RWPE1 (cell line): Measurements from ENCODE around the gene APOB.

ENCODE experiments used
- CTCF ChIA-PET: fragments of 350-600 bp; sonication (Branson Sonifier 250); formaldehyde crosslinking; extraction: SDS; loops from one replicate; lab custom pipeline; 2021; lab: Yijun Ruan, JAX
- POLR2A ChIA-PET: fragments of 400-600 bp; formaldehyde crosslinking; extraction: SDS; loops from one replicate; lab custom pipeline; 2020; ENCODE audit warnings: antibody characterized with exemption; ENCODE audit not compliant: low non-redundant PET; lab: Yijun Ruan, JAX
- DNase-seq: peaks from one replicate; pipeline ENCODE4 v3.0.0; 2012; ENCODE audit warnings: low spot score
- H3K27ac ChIP-seq: fragments of 450-650 bp; 2 replicates; pipeline ENCODE4 v1.5.1; 2017
- TF ChIP-seq, protein P1 (sequence below): fragments of 450-650 bp; conservative IDR thresholded peaks from 2 replicates; pipeline ENCODE4 v1.5.1; 2017; ENCODE audit warnings: low read depth, mild to moderate bottlenecking

APOB gene

DNA sequence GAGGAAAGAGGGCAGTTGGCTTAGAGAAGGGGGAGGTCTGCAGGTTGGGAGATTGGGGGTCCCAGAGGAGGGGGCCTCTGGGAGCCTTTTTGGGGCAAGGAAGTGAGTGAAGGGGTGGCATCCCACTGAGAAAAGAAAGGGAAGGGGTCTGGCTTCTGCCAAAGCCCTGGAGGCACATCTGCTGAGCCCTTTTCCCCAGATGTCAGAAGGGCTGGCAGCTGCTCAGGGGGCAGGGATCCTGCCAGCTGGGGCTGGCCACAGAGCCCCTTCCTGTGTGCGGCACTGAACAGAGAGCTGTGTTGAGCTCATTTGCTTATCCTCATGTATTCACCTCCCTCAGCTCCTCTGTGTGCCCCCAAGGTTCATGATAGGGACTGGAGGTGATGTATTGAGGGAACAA is 54.5 kb downstream of the APOB start:
- CTCF ChIA-PET = interaction anchor here (0.7 kb wide), 1 partner anchor 21 kb away, joined by 4 read pairs; no protein-coding TSS in a partner anchor
- POLR2A ChIA-PET = no interaction called here
- TF ChIP-seq, protein P1, sequence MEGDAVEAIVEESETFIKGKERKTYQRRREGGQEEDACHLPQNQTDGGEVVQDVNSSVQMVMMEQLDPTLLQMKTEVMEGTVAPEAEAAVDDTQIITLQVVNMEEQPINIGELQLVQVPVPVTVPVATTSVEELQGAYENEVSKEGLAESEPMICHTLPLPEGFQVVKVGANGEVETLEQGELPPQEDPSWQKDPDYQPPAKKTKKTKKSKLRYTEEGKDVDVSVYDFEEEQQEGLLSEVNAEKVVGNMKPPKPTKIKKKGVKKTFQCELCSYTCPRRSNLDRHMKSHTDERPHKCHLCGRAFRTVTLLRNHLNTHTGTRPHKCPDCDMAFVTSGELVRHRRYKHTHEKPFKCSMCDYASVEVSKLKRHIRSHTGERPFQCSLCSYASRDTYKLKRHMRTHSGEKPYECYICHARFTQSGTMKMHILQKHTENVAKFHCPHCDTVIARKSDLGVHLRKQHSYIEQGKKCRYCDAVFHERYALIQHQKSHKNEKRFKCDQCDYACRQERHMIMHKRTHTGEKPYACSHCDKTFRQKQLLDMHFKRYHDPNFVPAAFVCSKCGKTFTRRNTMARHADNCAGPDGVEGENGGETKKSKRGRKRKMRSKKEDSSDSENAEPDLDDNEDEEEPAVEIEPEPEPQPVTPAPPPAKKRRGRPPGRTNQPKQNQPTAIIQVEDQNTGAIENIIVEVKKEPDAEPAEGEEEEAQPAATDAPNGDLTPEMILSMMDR = no peak
- no peak overlapping the region for H3K27ac ChIP-seq
- DNase-seq = no peak

DNA sequence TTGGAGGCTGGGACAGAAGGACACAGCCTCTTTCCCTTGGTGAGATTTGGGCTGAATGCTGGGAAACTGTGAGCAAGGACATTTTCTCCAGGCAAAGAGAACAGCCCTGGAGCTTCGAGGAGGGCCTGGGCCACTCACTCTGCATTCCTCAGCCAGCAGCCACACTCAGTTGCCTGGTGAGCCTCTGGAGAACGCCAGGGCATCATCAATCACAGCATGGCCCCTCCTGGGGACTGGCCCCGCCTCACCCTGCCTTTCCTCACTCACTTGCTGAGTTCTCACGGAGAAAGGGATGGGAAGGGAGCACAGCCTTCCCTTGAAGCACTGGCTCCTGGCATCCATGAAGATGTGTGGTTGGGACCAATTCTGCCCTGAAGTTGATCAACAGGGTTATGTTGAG is 55.0 kb downstream of the APOB start:
- H3K27ac ChIP-seq = no peak overlapping the region
- TF ChIP-seq, protein P1 = no peak
- no peak for DNase-seq
- ChIA-PET POLR2A (no interaction called here), CTCF (interaction anchor here (0.7 kb wide), 1 partner anchor 21 kb away, joined by 4 read pairs; no protein-coding TSS in a partner anchor)

DNA sequence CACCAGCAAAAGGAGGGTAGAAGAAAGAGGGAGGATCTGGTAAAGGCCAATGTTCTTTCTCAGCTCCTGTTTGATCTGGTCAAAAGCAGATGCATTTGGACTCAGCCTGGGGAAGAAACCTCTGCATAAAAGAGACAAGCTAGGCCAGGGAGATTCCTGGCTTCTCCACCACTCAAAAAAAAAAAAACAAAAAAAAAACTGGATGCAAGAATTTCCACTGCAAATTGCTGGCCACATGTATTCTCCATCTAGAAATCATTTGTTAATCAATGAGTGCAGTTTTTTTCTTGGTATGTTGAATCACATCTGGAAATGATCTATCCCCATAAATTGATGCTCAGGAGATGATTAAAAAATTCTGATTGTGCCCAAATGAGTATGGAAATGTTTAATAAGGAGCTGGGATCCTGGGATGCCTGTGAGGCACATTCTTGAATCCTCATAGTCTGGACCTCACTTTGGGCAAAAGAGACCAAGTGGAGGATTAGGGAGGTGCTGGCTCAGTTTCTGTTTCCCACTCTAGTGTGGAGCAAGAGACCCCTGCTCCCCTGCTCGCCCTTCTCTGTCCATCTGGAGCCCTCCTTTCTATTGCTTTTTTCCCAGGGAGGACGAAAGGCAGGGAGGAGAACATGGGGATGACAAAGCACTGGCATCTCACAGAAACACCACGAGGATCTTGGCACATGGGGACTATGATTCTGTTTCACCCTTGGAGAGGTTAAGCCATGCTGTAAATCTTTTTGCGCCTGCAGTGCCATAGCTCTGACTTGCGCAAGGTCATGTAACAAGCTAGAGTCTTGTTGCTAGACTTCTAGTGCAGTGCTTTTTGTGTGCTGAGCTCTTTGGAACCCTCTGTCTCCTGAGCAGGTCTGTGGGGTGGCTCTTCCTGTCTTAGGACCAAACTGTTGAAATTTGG is 57.6 kb downstream of the APOB start:
- DNase-seq = no peak
- POLR2A ChIA-PET = no interaction called here
- no peak overlapping the region for H3K27ac ChIP-seq
- CTCF ChIA-PET = interaction anchor here (0.6 to 1.0 kb wide), 2 partner anchors 23 to 46 kb away, joined by 3 to 6 read pairs; no protein-coding TSS in a partner anchor
- TF ChIP-seq, protein P1 = no peak

DNA sequence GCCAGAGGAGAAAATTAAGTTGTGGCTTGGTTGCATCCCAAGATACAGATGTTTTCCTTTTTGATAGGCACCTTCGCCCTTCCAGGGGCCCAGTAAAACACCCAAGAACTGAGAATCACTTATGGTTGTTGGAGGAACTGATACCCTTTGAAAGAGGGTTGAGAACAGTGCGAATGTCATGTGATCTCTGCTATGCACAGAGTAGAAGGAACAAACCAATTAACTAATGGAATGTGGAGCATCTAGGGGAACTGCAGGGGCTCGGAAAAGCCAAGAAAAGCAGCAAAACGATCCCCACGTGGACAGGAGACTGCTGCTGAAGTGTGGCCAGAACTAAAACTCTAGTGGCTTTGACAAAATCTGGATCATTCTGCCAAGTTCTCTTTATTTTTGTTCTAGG is 58.8 kb downstream of the APOB start:
- POLR2A ChIA-PET = no interaction called here
- H3K27ac ChIP-seq = no peak overlapping the region
- DNase-seq = no peak
- TF ChIP-seq, protein P1 = no peak
- CTCF ChIA-PET = interaction anchor here (0.6 to 1.0 kb wide), 2 partner anchors 22 to 165 kb away, joined by 3 read pairs; no protein-coding TSS in a partner anchor

DNA sequence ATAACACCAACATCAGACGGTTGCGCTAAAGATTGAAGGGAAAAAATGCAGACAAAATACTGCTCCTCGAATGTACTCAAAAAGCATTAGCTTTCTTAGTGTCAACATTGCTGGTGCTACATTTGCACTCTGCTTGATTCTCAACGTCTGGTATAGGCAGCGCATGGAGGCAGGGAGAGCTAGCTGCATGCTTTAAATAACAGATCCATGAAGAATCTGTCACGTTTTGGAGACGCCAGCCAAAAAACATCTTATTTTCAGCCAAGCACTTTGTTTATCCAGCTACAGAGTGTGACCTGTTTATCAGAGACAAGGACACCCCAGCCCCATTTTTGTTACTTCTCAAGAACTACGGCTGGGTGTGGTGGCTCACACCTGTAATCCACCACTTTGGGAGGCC is 59.5 kb downstream of the APOB start:
- H3K27ac ChIP-seq = no peak overlapping the region
- DNase-seq = no peak
- CTCF ChIA-PET = interaction anchor here (0.6 kb wide), 1 partner anchor 166 kb away, joined by 3 read pairs; no protein-coding TSS in a partner anchor
- TF ChIP-seq, protein P1 = no peak
- POLR2A ChIA-PET = no interaction called here

DNA sequence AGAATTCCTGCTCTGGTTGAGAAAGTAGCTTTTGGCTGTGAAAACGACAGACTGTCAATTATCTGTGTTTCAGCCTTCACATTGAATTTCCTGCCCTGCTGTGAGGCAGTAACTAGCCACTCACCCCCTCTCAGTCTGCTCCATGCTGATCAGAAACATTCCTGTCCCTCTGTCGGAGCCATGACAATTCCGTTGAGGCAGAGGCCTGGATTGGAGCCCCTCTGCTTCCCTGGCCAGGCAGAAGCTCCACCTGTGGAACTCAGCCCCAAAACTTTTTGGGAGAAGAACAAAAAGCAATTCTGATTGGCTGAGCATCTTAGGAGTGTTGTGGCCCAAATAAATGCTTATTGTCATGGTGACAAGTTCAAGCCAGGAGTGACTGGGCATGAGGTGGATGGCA is 60.0 kb downstream of the APOB start:
- ChIA-PET CTCF (no interaction called here), POLR2A (no interaction called here)
- DNase-seq = no peak
- TF ChIP-seq, protein P1 = no peak
- H3K27ac ChIP-seq = no peak overlapping the region
